GM19025 (cell line): Measurements from ENCODE around the gene KIF5B.
"Not testable (repeated sequence)": the region's sequence is repeated elsewhere in the genome, so short reads cannot be mapped to it uniquely, and the experiment has no call there.

Source experiments
- ATAC-seq: cut with Tn5 transposase; IDR thresholded peaks from one replicate; pipeline ENCODE4 v1.9.1; 2021; ENCODE audit warnings: mild to moderate bottlenecking, low read depth, moderate library complexity; ENCODE audit not compliant: unreplicated experiment

Gene KIF5B

GRCh38 chr10:32028710-32029109 lies 27.5 kb downstream of the KIF5B start:
- ATAC-seq = no peak

GRCh38 chr10:32023264-32023663 lies 33.0 kb downstream of the KIF5B start:
- no peak for ATAC-seq

GRCh38 chr10:32017044-32017443 lies 39.2 kb downstream of the KIF5B start:
- no peak for ATAC-seq

- no peak for ATAC-seq
These were observed 40.8 kb downstream of the KIF5B start for GRCh38 chr10:32015386-32015785.

GRCh38 chr10:32007026-32007425 lies 49.2 kb downstream of the KIF5B start:
- ATAC-seq = no peak

GRCh38 chr10:32005050-32005449 lies 51.2 kb downstream of the KIF5B start:
- no peak for ATAC-seq

GRCh38 chr10:32004161-32004591 lies 52.0 kb downstream of the KIF5B start:
- no peak for ATAC-seq

GRCh38 chr10:32002531-32002930 lies 53.7 kb downstream of the KIF5B start:
- no peak for ATAC-seq

GRCh38 chr10:32000937-32001336 lies 55.3 kb downstream of the KIF5B start:
- no peak for ATAC-seq

- no peak for ATAC-seq
These were observed 56.4 kb downstream of the KIF5B start for GRCh38 chr10:31999836-32000235.

GRCh38 chr10:31999070-31999660 lies 57.1 kb downstream of the KIF5B start:
- ATAC-seq = no peak

GRCh38 chr10:31994926-31995325 lies 61.3 kb downstream of the KIF5B start:
- no peak for ATAC-seq

GRCh38 chr10:31990937-31991336 lies 65.3 kb downstream of the KIF5B start:
- ATAC-seq = no peak

- not testable (repeated sequence) for ATAC-seq
These were observed 68.4 kb downstream of the KIF5B start for GRCh38 chr10:31987786-31988185.

GRCh38 chr10:31982111-31982510 lies 74.1 kb downstream of the KIF5B start:
- no peak for ATAC-seq

GRCh38 chr10:31980471-31980870 lies 75.8 kb downstream of the KIF5B start:
- ATAC-seq = no peak

- ATAC-seq = not testable (repeated sequence)
These were observed 77.2 kb downstream of the KIF5B start for GRCh38 chr10:31979071-31979470.

GRCh38 chr10:31978156-31978483 lies 78.1 kb downstream of the KIF5B start:
- no peak for ATAC-seq

- ATAC-seq = no peak
These were observed 78.6 kb downstream of the KIF5B start for GRCh38 chr10:31977440-31978155.

GRCh38 chr10:31975157-31975765 lies 81.0 kb downstream of the KIF5B start:
- ATAC-seq = no peak

GRCh38 chr10:31974434-31975124 lies 81.6 kb downstream of the KIF5B start:
- ATAC-seq = no peak
